SIG-M5 treated with dmso at 0.1 percent for 504 hours (cell line): ENCODE data around the gene PPP1R12C.
"Not testable (repeated sequence)": the region's sequence is repeated elsewhere in the genome, so short reads cannot be mapped to it uniquely, and the experiment has no call there.

Source experiments
- DNase-seq: peaks from one replicate; lab custom pipeline; 2025; ENCODE audit not compliant: unreplicated experiment; lab: John Stamatoyannopoulos, UW

The PPP1R12C gene

DNA sequence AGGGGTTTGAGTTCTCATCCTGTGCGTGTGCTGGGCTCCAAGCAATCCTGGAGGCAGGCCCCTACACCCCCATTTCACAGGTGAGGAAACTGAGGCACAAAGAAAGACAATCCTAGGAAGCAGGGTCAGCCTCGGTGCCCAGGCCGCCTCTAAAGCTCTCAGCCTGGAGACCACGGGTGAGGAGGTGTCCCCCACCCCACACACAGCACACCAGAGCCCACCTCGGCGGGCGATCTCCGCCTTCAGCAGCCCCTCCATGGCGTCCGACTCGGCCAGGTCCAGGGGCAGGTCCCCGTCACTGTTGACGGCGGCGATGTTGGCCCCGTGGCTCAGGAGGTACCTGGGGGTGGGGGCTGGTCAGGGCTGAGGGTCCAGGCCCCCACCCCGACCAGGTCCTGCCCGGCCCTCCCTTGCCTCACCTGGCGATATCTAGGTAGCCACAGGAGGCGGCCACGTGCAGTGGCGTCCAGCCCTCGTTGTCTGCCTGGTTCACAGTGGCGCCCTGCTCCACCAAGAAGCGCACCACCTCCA lies 5.1 kb downstream of the PPP1R12C start:
- no peak for DNase-seq

DNA sequence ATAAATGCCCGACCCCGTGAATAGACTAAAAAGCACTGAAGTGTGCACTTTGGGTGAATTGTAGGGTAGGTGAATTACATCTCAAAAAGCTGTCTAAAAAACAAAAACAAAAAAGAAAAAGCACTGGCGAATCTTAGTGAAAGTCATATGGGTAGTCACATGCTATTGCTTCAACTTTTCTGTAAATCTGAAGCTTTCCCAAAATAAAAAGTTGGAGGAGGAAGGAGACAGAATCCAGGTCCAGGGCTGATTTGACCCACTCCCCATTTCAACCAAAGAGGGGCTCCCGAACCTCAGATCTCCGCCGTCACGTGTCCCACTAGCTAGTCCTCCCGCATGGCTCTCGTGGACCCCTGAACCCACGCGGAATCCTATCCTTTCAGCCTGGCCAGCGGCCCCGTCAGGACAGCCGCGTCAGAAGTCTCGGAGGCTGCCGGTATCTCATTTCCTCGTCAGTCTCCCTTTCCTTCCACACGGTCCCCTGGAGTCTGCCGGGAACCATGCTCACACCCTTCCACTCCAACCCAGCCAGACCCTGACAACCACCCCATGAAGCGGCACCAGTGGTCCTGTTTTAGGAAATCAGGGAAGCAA lies 6.1 kb downstream of the PPP1R12C start:
- DNase-seq, result no peak

DNA sequence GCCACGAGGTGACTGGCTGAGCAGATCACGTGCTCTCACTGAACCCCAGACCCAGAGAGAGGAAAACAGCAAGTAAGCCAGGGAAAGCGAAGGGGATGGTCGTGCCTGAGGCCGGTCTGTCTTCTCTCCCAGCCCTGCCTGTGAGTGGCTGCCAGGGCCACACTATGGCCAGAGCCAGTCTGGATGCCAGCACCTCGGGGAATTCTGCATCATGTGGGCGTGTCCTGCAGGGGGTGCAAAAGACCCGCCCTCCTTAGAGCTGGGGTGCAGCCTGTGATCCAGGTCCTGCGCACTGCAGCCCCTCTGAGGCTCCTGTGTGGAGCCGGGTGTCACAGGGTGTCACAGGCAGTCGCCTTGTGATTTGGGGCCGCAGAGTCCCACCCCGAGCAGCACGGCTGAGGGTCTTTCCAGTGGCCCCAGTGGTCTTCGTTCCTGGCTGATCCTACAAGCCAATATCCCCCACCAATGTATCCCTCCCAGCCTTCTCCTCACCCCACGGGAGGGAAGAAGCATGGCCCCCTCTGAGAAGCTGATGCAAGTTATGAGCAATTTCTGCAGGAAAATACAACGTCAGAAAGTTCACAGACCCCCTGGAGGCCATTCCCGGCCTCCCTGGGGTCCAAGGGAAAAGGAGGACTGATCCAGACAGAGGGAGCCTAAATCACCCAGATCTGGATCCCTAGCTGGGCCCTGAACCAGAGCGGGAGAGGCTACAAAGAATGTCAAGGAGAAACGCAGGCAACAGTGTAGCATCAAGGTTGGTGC lies 7.7 kb downstream of the PPP1R12C start:
- no peak for DNase-seq

DNA sequence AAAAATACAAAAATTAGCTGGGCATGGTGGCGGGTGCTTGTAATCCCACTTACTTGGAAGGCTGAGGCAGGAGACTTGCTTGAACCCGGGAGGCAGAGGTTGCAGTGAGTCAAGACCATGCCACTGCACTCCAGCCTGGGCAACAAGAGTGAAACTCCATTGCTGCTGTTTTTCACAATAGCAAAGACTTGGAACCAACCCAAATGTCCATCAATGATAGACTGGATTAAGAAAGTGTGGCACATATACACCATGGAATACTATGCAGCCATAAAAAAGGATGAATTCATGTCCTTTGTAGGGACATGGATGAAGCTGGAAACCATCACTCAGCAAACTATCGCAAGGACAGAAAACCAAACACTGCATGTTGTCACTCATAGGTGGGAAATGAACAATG lies 10.2 kb downstream of the PPP1R12C start:
- DNase-seq, result not testable (repeated sequence)

DNA sequence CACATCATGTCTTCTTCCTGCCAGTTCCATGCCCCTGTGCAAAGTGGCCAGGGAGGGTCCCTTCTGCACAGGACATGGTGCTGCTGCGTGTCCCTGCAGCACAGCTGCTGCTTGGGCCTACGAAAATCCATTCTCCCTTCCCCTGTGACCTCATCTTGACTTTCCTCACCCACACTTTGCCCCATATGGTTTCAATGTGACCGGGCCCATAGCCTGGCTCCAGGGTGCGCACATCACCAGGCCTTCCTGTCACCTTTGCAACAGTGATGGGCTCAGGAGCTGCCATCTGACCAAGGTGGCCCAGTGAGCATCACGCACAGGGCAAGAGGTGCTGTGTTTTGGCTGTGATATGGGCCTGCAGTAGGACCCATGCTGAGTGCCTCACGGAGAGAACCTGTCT lies 10.8 kb downstream of the PPP1R12C start:
- no peak for DNase-seq

DNA sequence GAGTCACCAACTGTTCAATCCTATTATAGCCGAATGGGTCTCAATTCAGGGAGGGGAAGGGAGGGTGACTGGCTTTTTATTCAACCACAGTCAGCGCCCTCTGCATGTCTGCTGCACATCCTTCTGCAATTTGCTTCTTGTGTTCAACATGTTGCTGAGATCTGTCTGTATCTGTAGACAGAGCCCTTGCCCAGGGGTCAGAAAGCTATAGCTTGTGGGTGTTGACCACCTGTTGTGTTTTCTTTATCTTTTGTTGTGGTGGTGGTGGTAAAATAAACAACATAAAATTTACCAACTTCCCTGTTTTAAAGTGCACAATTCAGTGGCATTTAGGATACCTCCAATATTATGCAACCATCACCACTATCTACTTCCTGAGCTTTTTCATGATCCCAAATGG lies 12.2 kb downstream of the PPP1R12C start:
- DNase-seq, result no peak

DNA sequence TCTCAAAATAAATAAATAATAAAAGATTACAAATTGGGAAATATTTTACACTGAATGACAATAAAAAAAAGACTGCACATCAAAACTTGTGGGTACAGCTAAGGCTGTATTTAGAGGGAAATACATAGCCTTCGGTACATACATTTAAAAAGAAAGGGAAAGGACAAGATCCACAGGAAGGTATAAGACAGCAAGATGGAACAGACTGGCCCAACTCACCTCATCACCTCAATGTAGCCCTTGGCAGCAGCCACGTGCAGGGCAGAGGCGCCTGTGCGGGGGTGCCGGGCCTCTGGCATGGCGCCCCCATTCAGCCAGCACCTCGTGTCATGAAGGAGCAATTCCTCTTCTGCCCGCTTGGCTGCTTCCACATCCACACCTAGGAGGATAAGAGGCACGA lies 14.2 kb downstream of the PPP1R12C start:
- no peak for DNase-seq

DNA sequence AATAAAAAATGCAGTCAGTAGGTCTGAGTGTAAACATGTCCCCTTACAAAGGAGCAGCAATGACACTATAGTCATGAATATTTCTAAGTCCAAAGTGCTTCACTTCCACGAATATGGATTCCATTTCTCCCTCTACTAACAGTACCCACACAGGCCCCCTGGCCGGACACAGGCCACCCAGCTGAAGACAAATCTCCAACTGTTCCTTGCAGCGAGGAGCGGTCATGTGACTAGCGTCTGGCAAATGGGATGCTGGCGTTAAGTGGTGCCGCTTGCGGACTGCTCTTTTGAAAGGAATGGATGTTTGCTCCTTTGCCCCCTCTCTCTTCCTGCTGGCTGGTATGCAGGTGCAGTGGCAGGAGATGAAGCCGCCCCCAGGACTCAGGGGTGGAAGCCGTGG lies 16.2 kb downstream of the PPP1R12C start:
- DNase-seq, result no peak

DNA sequence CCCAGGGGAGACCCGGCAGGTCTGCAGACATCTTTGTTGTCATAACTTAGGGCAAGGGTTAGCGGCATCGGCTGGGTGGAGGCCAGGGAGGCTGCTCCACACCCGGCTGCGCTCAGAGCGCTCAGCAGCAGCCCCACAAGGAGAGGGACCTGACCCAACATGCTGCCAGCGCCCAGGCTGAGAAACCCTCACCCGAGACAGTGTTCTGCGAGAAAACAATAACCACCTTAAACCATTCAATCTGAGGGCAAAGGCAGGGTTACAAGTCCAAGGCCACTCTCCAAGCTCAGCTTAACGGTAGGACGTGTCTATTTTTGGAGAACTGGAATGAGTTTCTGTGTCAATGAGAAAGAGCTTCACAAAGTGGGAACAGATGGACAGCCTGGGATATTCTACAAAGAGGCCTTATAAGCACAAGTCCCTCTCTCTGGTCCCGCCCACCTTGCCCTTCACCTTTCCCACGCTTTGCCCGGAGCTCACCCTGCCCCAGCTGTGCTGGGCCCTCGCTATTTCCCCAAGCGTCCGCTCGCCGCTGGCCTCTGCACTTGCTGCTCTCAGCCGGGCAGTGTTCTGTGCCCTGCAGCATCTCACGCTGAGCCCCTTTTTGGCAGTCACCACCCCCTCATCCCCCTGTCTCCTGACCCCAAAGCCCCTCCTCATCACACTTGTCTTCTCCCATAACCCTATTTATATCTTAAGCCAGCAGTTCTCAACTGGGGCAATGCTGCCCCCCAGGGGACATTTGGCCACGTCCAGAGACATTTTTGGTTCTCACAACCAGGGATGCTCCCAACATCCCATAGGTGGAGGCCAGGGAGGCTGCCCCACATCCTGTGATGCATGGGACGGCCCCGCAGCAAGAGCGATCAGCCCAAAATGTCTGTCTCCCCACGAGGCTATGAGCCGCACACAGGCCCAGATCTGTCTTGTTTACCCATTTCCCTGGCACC lies 17.6 kb downstream of the PPP1R12C start:
- no peak for DNase-seq

DNA sequence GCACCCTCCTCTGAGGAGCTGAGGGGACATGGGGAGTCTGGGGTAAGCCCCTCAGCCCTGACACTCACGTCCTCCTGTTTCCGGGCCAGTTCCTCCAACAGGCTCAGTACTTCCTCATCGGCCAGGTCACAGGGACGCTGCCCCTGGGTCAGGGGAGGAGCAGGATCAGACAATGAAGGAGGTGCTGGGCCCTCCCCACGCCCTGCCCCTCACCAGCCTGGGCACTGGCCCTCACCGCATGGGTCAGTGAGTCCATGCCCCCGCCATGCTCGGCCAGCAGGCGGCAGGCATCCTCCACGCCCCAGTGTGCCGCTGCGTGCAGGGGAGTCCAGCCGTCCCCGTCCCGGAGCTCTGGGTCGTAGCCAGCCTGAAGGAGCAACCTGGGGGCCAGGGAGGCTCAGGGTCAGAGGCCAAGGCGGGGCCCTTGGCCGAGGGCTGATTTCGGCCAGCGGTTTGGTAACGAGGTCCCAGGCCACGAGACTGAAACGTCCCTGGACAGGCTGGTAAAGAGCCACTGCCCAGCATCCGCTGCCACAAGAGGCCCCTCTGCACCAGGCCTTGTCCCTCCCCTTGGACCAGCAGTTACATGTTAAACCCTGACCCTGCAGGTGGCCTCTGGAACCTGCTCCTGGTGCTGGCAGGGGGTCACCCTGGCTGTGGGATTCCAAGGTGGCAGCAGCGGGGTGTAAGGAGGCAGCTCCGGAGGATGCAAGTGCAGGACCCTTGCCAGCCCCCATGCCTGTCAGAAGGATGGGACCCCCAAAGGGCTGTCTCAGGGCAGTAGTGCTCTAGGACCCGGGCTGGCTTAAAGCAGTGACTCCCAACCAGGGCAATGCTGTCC lies 18.5 kb downstream of the PPP1R12C start:
- no peak for DNase-seq

DNA sequence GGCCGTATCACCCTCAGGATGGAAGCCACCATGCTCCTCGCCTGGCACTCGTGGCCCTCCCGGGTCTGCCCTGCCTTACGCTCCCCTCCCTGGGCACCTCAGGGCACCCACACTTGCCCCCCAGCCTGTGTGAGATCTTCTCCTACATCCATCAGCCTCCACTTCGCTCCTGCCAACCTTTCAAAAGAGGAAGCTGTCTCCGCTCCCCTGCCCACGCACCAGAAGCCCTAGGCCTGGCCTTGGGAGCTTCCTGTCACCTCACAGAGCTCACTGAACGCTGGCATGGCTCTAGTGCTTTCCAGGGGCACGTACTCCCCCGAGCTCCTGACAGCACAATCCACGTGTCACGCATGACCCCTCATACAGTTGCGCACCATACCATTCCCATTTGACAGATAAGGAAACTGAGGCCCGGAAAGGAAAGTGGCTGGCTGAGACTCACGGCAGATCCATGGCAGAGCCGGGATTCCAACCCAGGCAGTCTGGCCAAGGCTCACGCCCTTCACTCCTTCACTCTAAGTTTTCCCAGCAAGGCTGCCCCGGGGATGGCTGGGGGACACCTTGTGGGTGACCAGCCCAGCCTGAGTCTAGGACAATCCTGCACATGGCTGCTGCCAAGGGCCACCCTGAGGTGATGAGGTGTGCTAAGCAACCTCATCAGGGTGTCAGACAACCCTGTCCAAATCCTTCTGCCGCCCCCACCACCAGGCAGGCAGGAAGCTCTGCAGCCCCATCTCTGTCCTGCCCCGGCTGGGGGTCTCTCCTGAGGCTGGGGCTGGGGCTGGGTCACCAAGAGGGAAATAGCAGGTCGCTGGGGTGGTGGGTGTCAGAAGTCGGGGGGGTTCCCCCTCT lies 19.3 kb downstream of the PPP1R12C start:
- DNase-seq, result no peak

DNA sequence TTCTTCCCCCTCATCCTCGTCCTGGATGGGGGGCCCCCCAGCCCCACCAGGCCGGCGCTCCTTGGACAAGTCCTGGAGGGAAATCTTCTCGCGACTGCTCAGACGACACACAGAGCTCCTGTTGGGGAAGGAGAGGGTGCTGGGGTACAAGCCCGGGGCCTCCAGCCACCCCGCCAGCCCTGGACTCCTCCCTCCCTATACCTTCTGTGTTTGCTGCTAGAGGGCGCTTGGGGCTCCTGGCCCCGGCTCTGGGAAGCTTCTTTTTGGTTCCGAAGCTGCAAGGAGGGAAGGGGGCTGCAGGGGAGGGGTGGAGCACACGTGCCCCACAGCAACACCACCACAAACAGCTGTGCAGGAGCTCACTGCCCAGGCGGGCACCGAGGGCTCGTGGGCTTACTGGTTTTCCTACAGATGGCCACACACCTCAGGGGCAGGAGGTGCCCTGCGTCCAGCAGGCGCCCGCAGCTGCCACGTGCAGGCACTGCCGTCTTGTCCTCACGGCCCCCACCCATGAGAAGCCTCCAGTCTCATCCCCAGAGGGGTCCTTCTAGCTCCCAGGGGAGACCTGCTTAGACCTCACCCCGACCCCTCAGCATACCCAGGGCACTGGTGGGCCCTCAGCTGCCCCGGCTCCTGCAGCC lies 21.3 kb downstream of the PPP1R12C start:
- DNase-seq, result no peak

DNA sequence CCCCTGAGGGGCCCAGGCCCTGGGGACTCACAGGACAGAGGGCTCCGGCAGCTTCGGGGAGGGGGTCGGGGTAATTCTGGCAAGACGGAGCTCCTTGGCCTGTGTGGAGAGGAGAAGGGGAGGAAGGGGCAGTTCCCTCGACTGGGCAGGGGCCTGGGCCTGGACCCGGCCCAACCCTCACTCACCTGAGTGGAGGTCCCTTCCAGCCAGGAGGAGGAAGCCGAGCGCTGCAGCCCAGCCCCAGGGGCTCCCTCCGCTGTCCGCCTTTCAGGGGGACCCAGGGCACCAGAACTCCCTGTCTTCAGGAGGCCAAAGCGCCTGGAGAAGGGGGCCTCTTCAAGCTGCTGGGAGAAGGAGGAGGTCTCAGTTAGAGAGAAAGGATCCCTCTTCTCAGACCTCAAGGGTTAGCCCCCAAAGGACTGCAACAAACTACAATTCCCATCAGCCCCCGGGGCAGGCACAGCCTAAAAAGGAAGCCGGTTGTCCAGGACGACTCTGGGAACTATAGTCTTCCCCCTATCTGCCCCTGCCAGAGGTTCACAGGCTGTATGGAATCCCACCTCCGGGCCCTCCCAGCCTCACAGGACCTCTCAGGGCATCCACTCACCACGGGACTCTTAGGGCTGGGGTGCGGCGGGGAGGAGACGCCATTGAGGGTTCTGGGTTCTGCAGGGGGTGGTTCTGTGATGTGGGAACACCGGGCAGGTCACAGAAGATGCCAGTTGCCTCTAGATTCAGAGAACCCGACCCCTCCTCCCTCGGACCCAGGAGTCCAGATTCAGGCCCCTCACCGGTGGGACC lies 22.0 kb downstream of the PPP1R12C start:
- no peak for DNase-seq

DNA sequence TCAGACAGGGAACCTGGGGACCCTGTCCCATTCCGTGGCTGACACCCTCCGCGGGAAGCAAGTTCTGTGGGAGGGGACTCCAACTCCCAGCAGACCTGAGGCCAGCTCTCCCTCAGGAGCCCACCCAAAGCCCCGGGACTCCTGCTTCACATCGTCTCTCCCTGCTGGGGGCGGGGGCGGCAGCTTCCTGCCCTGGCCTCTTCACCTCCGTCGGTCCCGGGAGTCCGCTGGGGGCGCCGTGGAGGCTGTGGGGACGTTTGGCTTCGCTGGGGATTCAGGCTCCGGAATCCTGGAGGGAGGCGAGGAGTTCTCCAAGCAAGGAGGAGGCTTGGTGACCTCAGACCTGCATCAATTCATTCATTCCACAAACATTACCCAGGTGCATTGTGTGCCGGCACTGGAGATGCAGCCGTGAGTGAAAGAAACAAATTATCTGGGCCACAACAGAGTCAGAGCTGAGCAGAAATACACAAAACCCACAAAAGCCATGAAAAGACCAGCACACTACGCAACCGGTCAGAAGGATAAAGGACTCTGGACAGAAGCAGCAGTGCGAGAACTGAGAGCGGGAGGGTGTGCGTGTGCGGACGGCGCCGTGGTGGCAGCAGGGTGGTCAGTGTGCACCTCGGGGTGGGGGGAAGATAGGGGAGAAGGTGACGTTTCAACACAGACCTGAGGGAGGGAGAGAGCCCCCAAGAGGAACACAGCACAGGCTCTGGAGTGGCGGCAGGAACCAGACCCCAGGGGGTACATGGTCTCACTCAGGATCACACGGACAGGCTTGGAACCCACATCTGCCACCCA lies 22.8 kb downstream of the PPP1R12C start:
- DNase-seq, result no peak

DNA sequence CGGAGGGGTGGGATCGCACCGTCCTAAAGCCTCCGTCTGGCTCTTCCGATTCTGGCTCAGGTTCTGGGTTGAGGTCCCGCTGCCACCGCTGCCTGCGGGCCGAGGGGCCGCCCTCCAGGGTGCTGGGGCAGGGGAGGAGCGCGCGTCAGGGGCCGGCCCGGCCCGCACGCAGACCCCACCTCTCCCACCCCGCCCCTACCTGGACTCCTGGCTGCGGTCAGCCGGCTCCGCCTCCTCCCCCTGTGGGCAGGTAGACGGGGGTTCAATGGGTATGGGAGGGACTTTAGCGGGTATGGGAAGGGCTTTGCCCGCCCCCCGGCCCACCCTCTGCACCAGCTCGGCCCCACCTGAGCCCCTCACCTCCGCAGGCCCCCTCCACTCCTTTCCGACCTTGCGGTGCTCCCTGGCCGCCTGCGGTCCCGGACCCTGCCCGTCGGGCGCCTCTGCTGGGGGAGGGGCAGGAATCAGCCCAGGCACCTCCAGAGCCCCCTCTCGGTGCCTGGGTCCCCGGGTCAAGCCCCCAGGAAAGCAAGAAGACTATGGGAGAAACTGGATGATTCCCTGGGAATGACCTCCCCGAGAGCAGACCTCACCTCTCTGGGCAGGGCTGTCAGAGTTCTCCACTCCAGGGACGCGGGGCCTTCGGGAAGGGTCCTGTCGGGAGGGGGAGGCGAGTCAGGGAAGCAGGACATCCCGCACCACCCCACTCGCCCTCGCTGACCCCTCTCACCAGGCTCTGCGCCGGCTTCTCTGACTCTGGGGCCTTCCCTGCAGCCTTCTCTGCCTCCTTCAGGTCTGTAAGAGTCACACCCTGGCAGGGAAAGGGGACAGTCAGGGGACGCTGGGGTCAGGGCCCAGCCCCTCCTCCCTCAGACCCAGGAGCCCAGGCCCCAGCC lies 24.8 kb downstream of the PPP1R12C start:
- no peak for DNase-seq

DNA sequence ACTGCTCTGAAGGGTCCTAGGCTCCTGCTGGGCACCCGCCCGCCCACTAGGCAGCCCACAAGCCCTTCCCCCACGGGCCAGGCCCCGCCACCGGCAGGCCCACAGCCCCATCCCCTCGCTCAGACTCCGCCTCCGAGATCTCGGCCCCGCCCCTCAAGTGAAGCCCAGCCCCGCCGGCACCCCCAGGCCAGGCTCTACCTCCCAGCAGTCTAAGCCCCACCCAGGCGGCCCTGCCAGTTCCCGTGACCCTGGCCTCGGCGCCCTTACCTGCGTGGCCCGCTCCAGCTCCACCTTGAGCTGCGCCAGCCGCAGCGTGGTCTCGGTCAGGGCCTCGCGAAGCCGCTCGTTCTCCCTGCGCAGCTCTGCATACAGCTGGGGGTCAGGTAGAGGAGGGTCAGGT lies 25.5 kb downstream of the PPP1R12C start:
- no peak for DNase-seq
